ENCODE data around the gene CUZD1. TPM values are rescaled to one million over a fixed set of nuclear protein-coding genes. Genes with fewer than 3 reads are reported as not detected.

The CUZD1 gene
- total and polyA plus RNA-seq, 3 donors from 2014 or later, result 1.5 to 2.0 (median 1.9) TPM

DNA sequence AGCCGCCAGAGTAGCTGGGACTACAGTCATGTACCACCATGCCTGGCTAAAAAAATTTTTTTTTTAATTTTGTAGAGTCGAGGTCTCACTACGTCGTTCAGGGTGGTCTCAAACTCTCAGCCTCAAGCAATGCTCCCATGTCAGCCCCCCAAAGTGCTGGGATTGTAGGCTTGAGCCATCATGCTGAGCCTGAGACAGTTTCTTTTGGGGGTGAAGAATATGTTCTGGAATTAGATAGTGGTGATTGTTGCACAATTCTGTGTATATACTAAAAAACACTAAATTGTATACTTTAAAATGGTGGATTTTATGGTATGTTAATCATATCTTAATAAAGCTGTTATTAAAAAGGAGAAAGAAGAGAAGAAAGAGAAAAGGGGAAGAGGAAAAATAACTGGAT is 1.5 kb downstream of the CUZD1 start:
- intact Hi-C loops (cut with DNase I; ENCODE audit: low total_unique reads), result no loop called here
- Histone ChIP-seq H3K36me3 (ENCODE audit: low read depth, missing control alignments) (no peaks in the 10 kb centered on the region), H3K27ac (no peak overlapping the region), H3K4me3 (no peak overlapping the region), H3K9me3 (no peaks in the 10 kb centered on the region), H3K27me3 (no peaks in the 10 kb centered on the region), H3K4me1 (no peaks in the 10 kb centered on the region)
- DNase-seq, result no peak
- WGBS, 2 donors, result 94 to 96% methylated on average over 4 of the region's 4 CpGs
- TF ChIP-seq CTCF (IDR thresholded peaks at IDR 0.05) (no peak), POLR2A (IDR thresholded peaks at IDR 0.05) (no peak)

DNA sequence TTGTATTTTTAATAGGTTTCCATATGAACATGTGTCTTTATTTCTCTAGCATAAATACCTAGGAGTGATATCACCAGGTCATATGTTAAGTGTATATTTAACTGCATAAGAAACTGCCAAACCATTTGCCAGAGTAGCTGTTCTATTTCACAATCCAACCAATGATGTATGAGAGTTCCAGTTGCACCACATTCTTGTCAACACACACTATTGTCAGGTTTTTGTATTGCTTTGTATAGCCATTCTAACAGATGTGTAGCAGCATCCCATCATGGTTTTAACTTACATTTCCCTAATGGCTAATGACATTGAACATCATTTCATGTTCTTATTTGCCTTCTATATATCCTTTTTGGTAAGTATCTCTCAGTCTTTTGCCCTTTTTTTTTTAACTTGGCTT is 4.1 kb downstream of the CUZD1 start:
- H3K27me3 ChIP-seq, result no peaks in the 10 kb centered on the region
- no peak for TF ChIP-seq POLR2A (IDR thresholded peaks at IDR 0.05)
- TF ChIP-seq CTCF (IDR thresholded peaks at IDR 0.05), result no peak

DNA sequence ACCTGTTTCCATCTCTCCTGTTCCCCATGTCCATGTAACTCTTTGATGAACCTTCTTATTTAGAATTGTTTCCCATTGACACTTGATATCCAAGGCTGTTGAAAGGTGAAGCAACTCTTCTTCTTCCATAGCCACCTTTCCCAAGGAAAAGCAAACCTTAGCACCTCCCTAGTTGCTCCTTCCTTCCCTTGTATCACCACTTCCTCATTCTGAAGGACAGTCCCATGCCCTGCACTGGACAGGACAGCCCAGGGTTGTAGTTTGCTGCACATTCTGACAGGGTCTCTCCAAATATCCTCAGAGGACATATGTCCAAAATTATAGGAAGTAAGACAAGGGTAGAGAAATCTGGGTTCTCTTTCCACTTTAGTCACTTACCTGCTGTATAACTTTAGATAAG is 6.2 kb downstream of the CUZD1 start:
- H3K36me3 ChIP-seq (ENCODE audit: low read depth, missing control alignments), result no peaks in the 10 kb centered on the region
- DNase-seq, result no peak

More for the DNA sequence above, 4.1 kb downstream of the CUZD1 start:
- no peak for DNase-seq
- Histone ChIP-seq H3K4me1 (no peaks in the 10 kb centered on the region), H3K36me3 (ENCODE audit: low read depth, missing control alignments) (no peaks in the 10 kb centered on the region), H3K27ac (no peak overlapping the region), H3K4me3 (no peak overlapping the region), H3K9me3 (no peaks in the 10 kb centered on the region)
- intact Hi-C loops (cut with DNase I; ENCODE audit: low total_unique reads), result no loop called here

GRCh38 chr10:122838880-122839279 is 6.8 kb downstream of the CUZD1 start:
- WGBS, 2 donors, result 83 to 88% methylated on average over 4 of the region's 4 CpGs
- DNase-seq, result no peak
- H3K9me3 ChIP-seq, result no peaks in the 10 kb centered on the region
- no peak for TF ChIP-seq CTCF (IDR thresholded peaks at IDR 0.05)
- TF ChIP-seq POLR2A (IDR thresholded peaks at IDR 0.05), result no peak
- intact Hi-C loops (cut with DNase I; ENCODE audit: low total_unique reads), result no loop called here
- H3K36me3 ChIP-seq (ENCODE audit: low read depth, missing control alignments), result no peaks in the 10 kb centered on the region
- no peak overlapping the region for H3K27ac ChIP-seq
- no peak overlapping the region for H3K4me3 ChIP-seq
- H3K4me1 ChIP-seq, result no peaks in the 10 kb centered on the region
- H3K27me3 ChIP-seq, result no peaks in the 10 kb centered on the region

More for the DNA sequence above, 6.2 kb downstream of the CUZD1 start:
- intact Hi-C loops (cut with DNase I; ENCODE audit: low total_unique reads), result no loop called here
- Histone ChIP-seq H3K4me3 (no peak overlapping the region), H3K27ac (no peak overlapping the region), H3K27me3 (no peaks in the 10 kb centered on the region), H3K4me1 (no peaks in the 10 kb centered on the region), H3K9me3 (no peaks in the 10 kb centered on the region)
- TF ChIP-seq POLR2A (IDR thresholded peaks at IDR 0.05), result no peak
- no peak for TF ChIP-seq CTCF (IDR thresholded peaks at IDR 0.05)

- Histone ChIP-seq H3K4me1 (no peaks in the 10 kb centered on the region), H3K9me3 (no peaks in the 10 kb centered on the region), H3K27ac (no peak overlapping the region), H3K36me3 (ENCODE audit: low read depth, missing control alignments) (no peaks in the 10 kb centered on the region), H3K27me3 (no peaks in the 10 kb centered on the region), H3K4me3 (no peak overlapping the region)
- DNase-seq, result no peak
- intact Hi-C loops (cut with DNase I; ENCODE audit: low total_unique reads), result no loop called here
- TF ChIP-seq CTCF (IDR thresholded peaks at IDR 0.05), result no peak
- no peak for TF ChIP-seq POLR2A (IDR thresholded peaks at IDR 0.05)
- WGBS, 2 donors, result 93 to 100% methylated on average over 2 of the region's 2 CpGs
Measured at GRCh38 chr10:122835908-122836307, 9.7 kb downstream of the CUZD1 start.

Data from testis (tissue), 3 donors.